Heart left ventricle (tissue), 13 donors: ENCODE data around the gene POFUT2.

Source experiments
- CTCF ChIP-seq, 12 donors: fragments of 200-600 bp; sonication (generic) in 4 of 12; IDR thresholded peaks; one replicate each; pipeline versions ENCODE4 v1.5.0 to v1.8.0; 2018 to 2022; ENCODE audit warnings: antibody characterized with exemption in 12 of 12, mild to moderate bottlenecking in 5 of 12
- POLR2A ChIP-seq, 2 donors: fragments of 450-650 bp; IDR thresholded peaks; one replicate each; pipeline ENCODE4 v1.6.1; 2017; ENCODE audit warnings: antibody characterized with exemption in 2 of 2, mild to moderate bottlenecking in 2 of 2, moderate library complexity in 2 of 2
- donor health status: ischemic (EF 13 %, LVEDD 7.1; RV severe dilation, severe dysfunction).
- donor health status: DM: no; HTN: yes; CAD: no.
- donor health status: DM: no; HTN: no; CAD: no.
- donor health status: ischemic (EF 25% LVEDD 6.9; RV normal size, moderate dysfunction).
- donor health status: ischemic (EF 25% LVEDD 5.7; RV mildly dilated, moderate dysfunction).
- donor health status: ischemic (EF 35%, LVEDD 5.7; RV mildly dilated, moderate dysfunction).
- donor health status: nonischemic (EF 11% LVEDD 7.7; RV severe dilation, severe dysfunction).
- donor health status: DM: yes; HTN: yes; CAD: no.
- donor health status: PGD.
- donor health status: ischemic (EF 29% LVEDD 5.4; RV normal size, mild dysfunction).
- donor health status: nonischemic (EF 23%, LVEDD 6.1; RV moderate dilation, normal function).

- no peak for TF ChIP-seq POLR2A (IDR thresholded peaks at IDR 0.05)
- no peak for TF ChIP-seq CTCF (IDR thresholded peaks at IDR 0.05)
Observed at GRCh38 chr21:45335761-45336534, 48.3 kb upstream of the POFUT2 start.
